ENCODE data around the gene SLC9A9. TPM values are rescaled to one million over a fixed set of nuclear protein-coding genes. Genes with fewer than 3 reads are reported as not detected.

SLC9A9 gene
- total RNA-seq, 2 donors from 2014 or later = 1.3 to 3.7 TPM

DNA sequence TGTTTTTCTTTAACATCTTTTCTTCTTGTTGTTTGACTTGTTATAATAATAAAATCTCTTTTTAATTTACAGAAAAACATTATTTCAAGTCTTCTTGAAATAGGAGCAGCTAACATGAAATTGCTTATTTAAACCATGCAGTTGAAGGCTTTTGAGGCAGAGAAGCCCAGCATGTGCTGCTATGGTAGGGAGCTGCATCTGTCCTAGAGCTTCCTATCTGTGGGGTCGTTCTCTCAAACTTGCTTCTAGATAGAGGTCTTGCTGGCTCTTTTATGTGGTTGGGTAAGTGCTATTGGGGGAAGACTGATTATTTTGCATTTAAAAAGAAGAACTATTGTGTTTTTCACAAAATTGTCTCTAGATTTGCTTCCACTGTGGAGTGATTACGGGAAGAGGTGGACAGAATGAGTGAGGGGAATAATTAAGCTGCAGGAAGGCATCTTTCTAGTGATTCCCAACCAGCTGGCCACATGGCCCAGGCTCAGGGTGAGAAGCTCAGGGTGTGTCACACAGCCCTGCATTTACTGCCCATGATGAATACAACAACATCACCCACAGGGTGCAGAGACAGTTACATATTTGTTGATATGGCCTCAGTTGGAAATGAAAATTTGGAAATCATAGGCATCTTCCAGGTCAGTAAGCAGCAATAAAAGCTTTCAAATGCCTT, 630.0 kb downstream of the SLC9A9 start:
- 53 to 85% methylated on average over 2 of the region's 2 CpGs for WGBS, 2 experiments (ENCODE audit: insufficient coverage in 1 of 2, insufficient read length in 1 of 2)
- H3K27ac ChIP-seq (ENCODE audit: low read depth, low read length) = no peak overlapping the region
- no peak overlapping the region for H3K27ac Mint-ChIP-seq
- no peaks in the 10 kb centered on the region for H3K36me3 ChIP-seq (ENCODE audit: control insufficient read depth, insufficient read depth, low read length)
- H3K4me3 Mint-ChIP-seq = no peak overlapping the region
- TF ChIP-seq, protein P1, sequence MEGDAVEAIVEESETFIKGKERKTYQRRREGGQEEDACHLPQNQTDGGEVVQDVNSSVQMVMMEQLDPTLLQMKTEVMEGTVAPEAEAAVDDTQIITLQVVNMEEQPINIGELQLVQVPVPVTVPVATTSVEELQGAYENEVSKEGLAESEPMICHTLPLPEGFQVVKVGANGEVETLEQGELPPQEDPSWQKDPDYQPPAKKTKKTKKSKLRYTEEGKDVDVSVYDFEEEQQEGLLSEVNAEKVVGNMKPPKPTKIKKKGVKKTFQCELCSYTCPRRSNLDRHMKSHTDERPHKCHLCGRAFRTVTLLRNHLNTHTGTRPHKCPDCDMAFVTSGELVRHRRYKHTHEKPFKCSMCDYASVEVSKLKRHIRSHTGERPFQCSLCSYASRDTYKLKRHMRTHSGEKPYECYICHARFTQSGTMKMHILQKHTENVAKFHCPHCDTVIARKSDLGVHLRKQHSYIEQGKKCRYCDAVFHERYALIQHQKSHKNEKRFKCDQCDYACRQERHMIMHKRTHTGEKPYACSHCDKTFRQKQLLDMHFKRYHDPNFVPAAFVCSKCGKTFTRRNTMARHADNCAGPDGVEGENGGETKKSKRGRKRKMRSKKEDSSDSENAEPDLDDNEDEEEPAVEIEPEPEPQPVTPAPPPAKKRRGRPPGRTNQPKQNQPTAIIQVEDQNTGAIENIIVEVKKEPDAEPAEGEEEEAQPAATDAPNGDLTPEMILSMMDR (conservative IDR thresholded peaks at IDR 0.05) = no peak
- no peaks in the 10 kb centered on the region for H3K4me1 ChIP-seq (ENCODE audit: control insufficient read depth, insufficient read depth, low read length)
- H3K9me3 ChIP-seq (ENCODE audit: control insufficient read depth, low read length) = no peaks in the 10 kb centered on the region
- peaks cover 18% of the 10 kb centered on the region for H3K27me3 Mint-ChIP-seq (ENCODE audit: insufficient read depth)
- H3K36me3 Mint-ChIP-seq (ENCODE audit: low read depth) = no peaks in the 10 kb centered on the region
- H3K9me3 Mint-ChIP-seq = no peaks in the 10 kb centered on the region
- DNase-seq = no peak
- no peak overlapping the region for H3K9ac ChIP-seq (ENCODE audit: extremely low read depth, low read length, poor library complexity, severe bottlenecking)
- H3K27me3 ChIP-seq (ENCODE audit: control insufficient read depth, insufficient read depth, low read length, poor library complexity, severe bottlenecking) = peaks cover 63% of the 10 kb centered on the region
- H3K4me1 Mint-ChIP-seq = no peaks in the 10 kb centered on the region
- H3K4me3 ChIP-seq (ENCODE audit: low read length) = no peak overlapping the region

DNA sequence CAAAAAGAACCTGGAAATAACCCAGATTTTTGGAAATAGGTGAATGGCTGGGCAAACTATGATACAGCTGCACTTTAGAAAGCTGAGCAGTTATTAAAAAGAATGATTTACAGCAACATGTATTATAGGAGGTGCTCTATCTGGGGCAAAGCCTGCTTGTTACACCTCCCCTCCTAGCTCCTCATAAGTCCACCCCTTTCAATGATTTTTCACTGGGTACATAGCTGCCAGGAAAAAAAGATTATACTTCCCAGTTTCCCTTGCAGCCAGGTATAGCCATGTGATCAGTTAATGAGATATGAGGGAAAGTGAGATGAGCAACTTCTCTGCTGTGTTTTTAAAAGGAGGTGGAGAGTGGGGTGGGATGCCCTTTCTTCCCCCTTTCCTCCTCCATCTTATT, 631.0 kb downstream of the SLC9A9 start:
- Mint-ChIP-seq H3K4me3 (no peak overlapping the region), H3K9me3 (no peaks in the 10 kb centered on the region), H3K27ac (no peak overlapping the region), H3K36me3 (ENCODE audit: low read depth) (no peaks in the 10 kb centered on the region), H3K4me1 (no peaks in the 10 kb centered on the region), H3K27me3 (ENCODE audit: insufficient read depth) (peaks cover 12% of the 10 kb centered on the region)
- DNase-seq = no peak
- Histone ChIP-seq H3K27me3 (ENCODE audit: control insufficient read depth, insufficient read depth, low read length, poor library complexity, severe bottlenecking) (peaks cover 53% of the 10 kb centered on the region), H3K36me3 (ENCODE audit: control insufficient read depth, insufficient read depth, low read length) (no peaks in the 10 kb centered on the region), H3K9me3 (ENCODE audit: control insufficient read depth, low read length) (no peaks in the 10 kb centered on the region), H3K4me3 (ENCODE audit: low read length) (no peak overlapping the region), H3K9ac (ENCODE audit: extremely low read depth, low read length, poor library complexity, severe bottlenecking) (no peak overlapping the region), H3K27ac (ENCODE audit: low read depth, low read length) (no peak overlapping the region), H3K4me1 (ENCODE audit: control insufficient read depth, insufficient read depth, low read length) (no peaks in the 10 kb centered on the region)
- TF ChIP-seq, protein P1 (conservative IDR thresholded peaks at IDR 0.05) = no peak

DNA sequence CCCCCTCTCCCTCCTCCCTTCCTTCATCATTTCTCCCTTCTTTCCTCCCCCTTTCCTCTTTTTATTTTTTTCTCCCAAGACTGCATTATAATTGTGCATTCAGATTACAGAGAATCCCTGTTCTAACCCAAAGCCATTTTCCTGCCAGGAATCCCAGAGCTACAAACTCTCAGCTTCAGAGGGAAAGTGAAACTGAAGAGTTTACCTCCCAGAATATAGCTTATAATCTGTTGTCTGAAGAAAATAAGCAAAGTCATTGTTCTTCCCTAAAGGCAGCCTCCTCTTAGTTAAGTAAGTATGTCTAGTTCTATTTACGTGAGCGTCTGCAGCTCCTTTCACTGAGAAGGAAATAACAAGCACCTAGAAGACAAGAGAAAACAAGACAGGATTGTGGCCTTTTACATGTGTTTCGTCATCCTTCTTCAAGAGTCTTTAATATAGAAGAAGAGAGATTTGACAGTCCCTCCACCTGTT, 631.5 kb downstream of the SLC9A9 start:
- H3K9me3 Mint-ChIP-seq = no peaks in the 10 kb centered on the region
- Histone ChIP-seq H3K27ac (ENCODE audit: low read depth, low read length) (no peak overlapping the region), H3K4me1 (ENCODE audit: control insufficient read depth, insufficient read depth, low read length) (no peaks in the 10 kb centered on the region), H3K4me3 (ENCODE audit: low read length) (no peak overlapping the region), H3K36me3 (ENCODE audit: control insufficient read depth, insufficient read depth, low read length) (no peaks in the 10 kb centered on the region), H3K27me3 (ENCODE audit: control insufficient read depth, insufficient read depth, low read length, poor library complexity, severe bottlenecking) (peaks cover 50% of the 10 kb centered on the region), H3K9me3 (ENCODE audit: control insufficient read depth, low read length) (no peaks in the 10 kb centered on the region), H3K9ac (ENCODE audit: extremely low read depth, low read length, poor library complexity, severe bottlenecking) (no peak overlapping the region)
- H3K27me3 Mint-ChIP-seq (ENCODE audit: insufficient read depth) = peaks cover 12% of the 10 kb centered on the region
- DNase-seq = no peak
- no peaks in the 10 kb centered on the region for H3K4me1 Mint-ChIP-seq
- no peak overlapping the region for H3K4me3 Mint-ChIP-seq
- H3K27ac Mint-ChIP-seq = no peak overlapping the region
- H3K36me3 Mint-ChIP-seq (ENCODE audit: low read depth) = no peaks in the 10 kb centered on the region
- WGBS, 2 experiments (ENCODE audit: insufficient coverage in 1 of 2, insufficient read length in 1 of 2) = 73 to 94% methylated on average over 2 to 3 of the region's 3 CpGs
- TF ChIP-seq, protein P1 (conservative IDR thresholded peaks at IDR 0.05) = no peak

Other genes starting within 250 kb of the SLC9A9 start
- 10 to 100 TPM; 40.5 to 42.5 TPM for gene DIPK2A, start 123.4 kb upstream of the SLC9A9 start, total RNA-seq